HG02885 (cell line): ENCODE measurements around the gene PRLR.
"Not testable (repeated sequence)": the region's sequence is repeated elsewhere in the genome, so short reads cannot be mapped to it uniquely, and the experiment has no call there.

Experiments used
- ATAC-seq: cut with Tn5 transposase; IDR thresholded peaks from one replicate; pipeline ENCODE4 v1.9.1; 2021; ENCODE audit warnings: mild to moderate bottlenecking; ENCODE audit not compliant: unreplicated experiment, poor library complexity

PRLR gene

DNA sequence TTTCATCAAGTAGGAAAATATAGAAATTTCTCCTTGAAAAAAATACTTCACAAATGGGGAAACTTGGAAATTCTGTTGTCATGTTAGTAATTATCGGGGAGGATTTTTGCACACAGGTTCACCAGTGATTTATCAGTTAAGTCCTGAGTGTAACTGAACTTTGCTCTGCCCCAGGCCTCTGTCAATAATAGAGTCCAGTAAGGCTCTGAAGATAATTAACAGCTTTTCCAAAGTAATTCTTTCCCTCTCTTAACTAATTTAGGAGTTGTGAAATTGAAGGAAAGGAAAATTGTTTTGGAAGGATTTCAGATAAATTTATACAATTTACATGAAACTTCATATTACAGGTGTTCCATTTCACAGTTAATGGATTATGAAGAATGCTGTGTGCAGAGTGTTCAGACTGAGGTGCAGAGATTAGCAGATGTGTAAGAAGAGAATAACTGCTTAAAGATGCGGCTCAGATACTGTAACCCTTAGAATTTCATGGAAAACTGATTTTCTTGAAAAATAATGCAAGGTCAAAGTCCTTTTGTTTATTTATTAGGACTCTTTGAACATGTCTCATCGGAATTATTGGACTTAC, 179.7 kb downstream of the PRLR start:
- ATAC-seq = no peak

DNA sequence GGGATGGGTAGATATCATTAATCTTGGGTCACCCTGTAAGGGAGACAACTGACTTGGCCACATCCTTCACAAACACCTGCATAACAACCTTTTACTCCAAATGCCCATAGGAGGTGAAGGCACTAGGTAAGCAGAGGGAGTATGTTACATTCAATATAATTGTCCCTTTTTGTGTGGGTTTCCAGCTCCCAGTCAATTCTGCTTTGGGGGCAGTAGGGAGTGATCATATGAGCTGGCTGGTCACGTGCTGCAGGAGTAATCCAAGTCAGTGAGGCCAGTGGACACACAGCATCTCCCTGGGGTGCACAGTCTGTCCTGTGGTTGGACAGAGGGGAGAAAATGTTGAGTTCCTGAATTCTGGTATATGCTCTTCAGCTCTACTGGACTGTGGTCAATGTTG, 181.4 kb downstream of the PRLR start:
- ATAC-seq = no peak

DNA sequence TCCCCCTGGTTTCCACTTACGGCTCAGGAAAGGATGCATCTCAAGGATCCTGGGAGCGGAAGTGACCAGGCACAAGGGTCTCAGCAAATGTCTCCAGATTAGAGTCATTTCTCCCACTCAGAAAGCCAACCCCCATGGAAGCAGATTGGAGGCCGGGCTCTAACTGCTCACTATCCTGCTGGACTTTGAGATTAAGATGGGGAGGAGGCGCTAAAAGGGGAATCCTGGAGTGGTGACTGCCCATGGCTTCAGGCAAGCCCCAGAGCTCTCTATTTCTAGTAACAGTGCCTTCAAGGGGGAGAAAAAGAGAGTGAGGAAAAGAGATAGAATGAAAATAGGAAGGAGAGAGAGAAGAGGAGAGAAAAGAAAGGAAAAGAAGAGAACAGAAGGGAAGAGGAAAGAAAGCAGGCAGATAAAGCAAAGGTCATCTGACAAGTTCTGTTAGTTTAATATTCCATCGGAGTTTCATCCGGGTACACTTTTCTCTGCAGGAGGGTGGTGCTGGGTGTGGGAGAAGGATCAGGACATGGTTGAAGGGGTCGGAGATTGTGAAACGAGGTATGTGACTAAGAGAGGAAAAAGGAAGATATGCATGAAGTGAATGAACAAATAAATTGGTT, 182.4 kb downstream of the PRLR start, which contains the start of gene AGXT2:
Gene AGXT2, minus strand, starts transcription at position 165 of the 620 bp plus-strand sequence. Its CDS starts 57 bp downstream, at position 108.
- ATAC-seq = no peak

DNA sequence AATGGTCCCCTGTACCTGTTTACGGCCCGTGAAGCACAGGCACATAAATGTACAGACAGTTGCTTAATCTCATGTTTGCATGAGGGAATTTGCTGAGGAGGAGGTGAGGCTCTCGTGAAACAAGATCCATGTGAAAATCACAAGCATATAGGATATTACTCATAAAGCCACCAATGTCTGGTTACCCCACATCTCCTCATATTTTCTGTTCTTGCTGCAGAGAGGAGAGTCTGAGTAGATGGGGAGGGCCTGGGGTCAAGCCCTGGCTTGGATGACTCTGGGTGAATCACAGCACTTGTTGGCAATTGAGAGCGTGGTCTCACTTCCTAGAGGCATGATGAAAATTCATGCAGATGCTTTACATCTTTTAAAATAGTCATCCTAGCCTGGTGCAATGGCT, 183.5 kb downstream of the PRLR start:
- no peak for ATAC-seq

DNA sequence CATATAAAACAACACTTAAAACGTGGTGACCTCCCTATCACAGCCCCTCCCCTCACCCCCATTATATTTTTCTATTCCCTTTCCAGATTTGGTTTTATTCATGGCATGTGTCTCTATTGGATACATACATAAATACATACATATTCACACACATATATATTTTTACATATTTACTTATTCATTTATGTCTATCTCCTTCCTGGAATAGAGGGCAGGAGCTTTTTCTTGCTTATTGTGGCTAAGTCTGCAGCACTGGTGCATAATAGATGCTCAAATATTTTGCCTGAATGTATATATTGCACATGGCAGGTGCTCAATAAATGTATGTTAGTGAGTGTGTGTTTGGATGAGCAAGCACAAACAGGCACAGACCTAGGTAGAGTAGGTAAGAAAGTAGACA, 185.0 kb downstream of the PRLR start:
- ATAC-seq = no peak

DNA sequence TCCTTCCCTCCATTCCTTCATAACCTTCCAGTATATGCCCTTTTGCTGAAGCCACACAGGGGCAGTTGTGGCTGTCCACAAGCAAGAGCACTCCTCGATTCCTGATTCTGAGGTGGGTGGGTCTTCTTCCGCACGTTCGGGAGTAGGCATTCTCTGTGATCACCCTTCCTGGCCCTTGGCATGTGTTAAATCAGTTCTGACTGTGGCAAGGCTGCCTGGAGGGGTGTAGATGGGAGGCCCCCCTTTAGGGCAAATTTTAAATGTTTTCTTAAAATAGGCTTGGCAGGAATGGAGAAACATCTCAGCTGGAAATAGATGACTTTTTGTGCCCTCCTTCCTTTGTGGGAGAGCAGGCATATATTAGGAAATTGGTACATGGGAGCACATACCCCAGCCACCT, 185.6 kb downstream of the PRLR start:
- ATAC-seq = no peak

DNA sequence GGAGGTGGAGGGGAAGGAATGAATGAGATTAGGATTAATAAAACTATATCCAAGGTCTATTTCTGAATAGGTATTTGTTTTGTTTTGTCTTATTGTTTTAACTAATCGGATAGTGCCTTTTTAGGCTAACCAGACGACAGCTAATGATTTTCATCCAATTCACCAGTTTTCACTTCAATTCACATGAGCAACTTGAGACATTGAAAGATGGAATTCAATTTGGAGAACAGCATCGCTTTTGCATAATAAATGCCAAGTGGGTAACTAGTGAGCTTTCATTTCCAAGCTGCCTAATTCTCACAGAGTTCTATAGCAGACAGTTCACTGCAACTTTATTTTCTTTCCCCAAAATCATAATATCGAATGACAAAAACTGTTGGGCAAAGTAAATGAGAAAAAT, 187.5 kb downstream of the PRLR start:
- no peak for ATAC-seq

DNA sequence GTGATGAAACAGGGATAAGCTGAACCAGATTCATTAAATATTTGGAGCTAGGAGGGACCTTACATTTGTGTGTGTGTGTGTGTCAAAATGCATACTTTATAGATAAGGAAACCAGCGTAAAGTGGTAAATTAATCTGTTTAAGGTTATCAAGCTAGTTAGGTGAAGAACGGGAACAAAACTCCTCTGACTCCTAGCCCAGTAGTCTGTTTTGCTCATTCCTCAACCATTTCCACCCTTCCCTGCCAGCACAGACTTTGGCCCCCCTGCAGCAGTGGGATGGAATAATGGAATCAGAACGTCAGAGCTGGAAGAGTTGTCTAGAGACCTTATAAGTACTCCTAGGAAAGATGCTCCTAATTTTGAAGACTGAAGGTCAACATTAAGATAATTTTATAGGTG, 189.0 kb downstream of the PRLR start:
- no peak for ATAC-seq

DNA sequence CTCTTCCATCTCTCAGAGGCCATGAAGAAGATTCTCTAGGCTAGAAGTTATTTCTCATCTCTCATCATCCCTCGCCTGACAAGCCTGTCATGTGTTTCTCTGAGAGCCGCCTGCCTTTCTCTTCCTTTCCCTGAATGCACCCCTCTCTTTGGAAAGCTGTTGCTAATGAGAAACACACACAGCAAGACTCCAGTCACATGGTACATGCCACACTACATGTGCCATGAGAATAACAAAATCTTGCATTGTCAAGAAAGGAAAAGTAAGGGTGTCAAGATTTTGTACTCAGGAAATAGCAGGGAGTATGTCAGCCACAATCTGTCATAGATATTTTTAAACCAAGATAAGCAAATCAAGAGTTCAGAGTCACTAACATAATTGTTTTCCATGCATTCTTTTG, 191.4 kb downstream of the PRLR start:
- no peak for ATAC-seq

DNA sequence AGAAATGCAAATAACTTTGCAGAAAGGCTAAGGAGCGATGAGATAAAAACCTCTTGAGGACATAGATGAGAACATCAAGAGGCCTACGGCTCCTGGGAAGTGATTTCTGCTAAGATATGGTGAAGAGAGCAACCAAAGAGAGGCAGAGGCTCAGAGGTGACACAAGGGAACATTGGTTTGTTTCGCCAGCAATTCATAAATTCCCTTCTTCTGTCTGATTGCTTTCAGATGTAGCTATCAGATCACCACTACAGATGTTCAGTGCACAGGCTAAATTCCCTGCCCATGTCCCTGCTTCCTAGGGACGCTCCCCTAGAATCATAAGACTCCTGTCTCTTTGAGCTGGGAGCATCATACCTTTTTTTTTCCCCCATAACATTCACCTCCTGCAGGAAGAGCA, 193.8 kb downstream of the PRLR start:
- no peak for ATAC-seq

DNA sequence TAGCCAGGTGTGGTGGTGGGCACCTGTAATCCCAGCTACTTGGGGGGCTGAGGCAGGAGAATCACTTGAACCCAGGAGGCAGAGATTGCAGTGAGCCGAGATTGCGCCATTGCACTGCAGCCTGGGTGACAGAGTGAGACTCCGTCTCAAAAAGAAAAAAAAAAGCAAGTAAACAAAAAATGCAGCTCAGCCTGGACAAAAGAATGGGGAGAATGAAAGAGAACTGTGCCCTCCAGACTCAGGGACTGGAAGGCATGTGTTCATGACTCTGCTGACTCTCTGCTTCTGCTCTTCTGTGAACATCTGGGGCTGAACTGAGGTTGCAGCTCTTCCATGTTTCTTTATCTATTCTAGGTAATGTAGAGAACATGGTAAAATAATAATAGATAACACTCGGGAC, 194.4 kb downstream of the PRLR start:
- not testable (repeated sequence) for ATAC-seq

DNA sequence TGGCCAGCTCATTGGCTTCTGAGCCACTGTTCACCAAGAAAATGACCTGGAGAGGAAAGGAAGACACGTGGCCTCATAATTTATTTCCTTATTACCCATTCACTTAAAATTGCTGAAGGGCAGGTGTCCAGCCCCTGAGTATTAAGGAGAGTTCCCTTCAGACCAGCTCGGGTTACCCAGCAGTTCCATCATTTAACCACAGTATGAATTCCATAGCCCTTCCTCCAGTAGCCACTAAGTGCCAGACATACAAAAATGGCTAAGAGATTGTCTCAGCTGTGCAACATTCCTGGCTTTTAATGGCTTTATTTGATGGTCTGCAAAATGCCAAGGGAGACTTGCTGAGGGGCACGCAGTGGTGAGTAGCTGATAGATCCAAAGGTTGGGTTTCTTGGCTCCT, 195.0 kb downstream of the PRLR start:
- ATAC-seq = no peak

DNA sequence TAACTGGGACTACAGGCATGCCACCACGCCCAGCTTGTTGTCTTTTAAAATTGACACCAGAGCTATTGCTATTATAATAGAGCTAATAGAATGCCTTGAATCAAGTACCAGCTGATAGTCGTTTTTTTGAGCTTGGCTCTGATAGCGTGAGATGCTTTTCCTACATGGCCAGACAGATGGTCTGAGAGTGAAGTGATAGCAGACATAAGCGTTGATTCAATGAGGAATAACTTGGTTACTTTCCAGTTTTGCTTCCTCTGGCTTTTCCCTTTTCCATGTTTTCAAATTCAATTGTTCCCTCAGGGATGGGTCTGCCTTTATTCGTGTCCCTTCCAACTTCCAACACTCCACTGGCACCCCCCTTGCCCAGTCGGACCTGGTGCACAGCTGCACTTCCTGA, 197.9 kb downstream of the PRLR start:
- ATAC-seq = no peak

DNA sequence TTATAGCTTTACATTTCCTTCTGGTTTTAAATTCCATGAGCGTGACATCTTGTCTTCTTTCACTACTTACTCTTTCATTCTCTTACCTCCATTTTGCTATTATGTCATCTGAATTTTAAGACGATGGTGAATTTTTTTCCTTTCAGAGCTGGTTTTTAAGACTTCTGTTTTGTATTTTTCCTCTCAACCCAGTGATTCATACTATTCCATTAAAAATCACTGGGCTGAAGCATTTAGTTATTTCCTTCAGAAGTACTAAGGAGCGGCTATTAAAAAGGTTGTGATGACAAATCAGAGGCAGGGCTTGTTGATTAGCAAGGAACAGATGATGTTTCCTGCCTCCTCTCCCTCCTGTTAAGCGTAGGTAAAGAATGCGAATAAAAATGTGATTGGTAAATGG, 199.0 kb downstream of the PRLR start:
- ATAC-seq = no peak

DNA sequence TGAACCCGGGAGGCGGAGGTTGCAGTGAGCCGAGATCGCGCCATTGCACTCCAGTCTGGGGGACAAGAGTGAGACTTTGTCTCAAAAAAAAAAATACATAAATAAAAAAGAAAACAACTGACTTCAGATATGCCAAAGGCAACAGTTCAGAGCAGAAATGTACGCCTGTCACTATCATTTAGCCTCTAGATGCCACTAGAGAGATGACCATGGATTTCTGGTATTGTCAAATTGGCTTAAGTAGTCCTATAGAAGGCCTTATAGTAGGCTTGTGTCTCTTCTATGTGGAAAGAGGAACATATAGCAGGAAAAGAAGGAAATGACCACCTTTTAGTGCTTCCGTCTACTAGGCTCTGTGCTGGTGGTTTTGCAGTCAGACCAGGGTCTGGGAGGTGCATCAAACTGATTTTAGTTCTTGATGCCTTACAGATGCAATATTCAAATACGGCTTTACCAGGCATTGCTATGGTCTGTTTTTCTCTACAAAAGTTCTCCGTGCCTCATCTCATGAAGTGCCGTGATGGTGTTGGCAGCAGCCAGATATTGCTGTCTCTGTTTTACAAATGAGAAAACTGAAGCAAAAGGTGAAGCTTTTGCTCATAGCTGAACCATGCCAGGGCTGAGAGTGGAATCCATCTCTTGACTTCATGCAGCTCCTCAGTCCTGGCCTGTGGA, 199.7 kb downstream of the PRLR start:
- ATAC-seq = no peak

DNA sequence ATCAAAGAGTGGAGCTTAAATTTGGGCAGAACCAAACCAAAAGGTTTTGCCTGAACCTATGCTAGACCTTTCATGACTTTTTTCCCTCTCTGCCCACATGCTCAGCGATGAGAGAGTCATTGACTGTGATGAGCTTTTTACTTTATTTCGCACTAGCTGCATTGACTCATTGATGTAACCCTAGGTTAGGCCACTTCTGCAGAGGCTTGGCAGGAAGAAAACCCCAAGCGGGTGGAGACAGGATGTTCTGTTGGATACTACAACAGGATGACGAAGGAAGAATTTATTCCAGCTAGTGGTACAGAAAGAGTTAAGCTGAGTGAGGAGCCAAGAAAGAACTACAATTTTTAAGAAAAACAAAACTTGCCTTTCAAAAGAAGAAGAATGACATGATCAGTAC, 201.0 kb downstream of the PRLR start:
- ATAC-seq = no peak

DNA sequence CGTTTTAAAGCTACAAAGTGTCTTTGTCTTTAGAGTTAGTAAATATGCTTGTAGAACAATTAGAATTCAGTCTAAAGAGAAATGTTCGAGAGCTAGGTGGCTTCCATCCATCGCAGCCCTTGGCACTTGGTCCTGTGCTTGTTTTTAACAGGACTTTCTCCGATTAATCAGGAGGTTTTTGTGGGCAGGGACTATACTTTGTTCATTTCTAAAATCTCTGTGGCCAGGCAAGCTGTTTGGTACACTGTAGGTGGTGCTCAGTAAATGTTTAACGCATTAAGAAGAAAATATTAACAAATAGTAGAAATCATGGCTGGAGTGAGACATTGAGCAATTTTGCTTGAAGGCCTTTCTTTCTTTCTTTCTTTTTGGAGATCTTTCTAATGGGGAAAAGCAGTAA, 203.3 kb downstream of the PRLR start:
- ATAC-seq = no peak

DNA sequence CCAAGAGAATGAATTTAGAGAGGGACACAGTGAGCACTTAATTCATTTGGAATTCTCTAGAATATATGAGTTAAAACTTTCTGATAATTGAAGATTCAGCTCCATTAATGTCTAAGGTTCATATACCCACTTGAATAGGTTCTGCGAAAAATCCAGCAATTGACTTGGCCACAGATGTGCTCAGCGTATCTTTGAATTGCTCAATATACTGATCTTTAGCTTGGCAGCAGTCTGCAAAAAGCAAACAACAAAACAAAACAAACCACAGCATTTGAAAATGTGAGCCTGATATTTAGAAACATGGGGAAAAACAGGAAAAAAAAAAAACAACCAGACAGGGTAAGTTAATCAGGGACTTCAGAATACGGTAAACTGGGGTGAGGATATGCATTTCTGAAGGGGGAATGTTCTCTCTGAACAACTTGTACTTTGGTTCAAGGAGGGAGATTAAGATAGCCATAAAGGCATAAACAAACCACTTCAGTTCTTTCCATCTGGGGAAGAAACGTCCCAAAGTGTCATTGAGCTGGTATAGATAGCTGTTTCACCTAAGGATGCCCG, 203.9 kb downstream of the PRLR start:
- ATAC-seq = no peak

DNA sequence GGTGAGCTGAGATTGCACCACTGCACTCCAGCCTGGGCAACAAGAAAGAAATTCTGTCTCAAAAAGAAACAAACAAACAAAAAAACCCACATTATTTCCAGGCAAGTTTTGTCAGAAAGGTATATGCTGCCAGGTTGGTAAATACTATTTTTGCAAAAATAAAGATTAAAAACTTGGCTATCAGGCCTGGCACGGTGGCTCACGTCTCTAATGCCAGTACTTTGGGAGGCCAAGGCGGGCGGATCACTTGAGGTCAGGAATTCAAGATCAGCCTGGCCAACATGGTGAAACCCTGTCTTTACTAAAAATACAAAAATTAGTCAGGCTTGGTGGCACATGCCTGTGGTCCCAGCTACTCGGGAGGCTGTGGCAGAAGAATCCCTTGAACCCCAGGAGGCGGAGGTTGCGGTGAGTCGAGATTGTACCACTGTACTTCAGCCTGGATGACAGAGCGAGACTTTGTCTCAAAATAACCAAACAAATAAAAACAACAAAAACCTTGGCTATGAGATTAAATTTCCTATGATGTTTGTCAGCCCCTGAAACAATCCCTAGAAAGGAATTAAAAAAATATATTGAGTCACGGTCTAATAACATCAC, 205.3 kb downstream of the PRLR start:
- no peak for ATAC-seq

DNA sequence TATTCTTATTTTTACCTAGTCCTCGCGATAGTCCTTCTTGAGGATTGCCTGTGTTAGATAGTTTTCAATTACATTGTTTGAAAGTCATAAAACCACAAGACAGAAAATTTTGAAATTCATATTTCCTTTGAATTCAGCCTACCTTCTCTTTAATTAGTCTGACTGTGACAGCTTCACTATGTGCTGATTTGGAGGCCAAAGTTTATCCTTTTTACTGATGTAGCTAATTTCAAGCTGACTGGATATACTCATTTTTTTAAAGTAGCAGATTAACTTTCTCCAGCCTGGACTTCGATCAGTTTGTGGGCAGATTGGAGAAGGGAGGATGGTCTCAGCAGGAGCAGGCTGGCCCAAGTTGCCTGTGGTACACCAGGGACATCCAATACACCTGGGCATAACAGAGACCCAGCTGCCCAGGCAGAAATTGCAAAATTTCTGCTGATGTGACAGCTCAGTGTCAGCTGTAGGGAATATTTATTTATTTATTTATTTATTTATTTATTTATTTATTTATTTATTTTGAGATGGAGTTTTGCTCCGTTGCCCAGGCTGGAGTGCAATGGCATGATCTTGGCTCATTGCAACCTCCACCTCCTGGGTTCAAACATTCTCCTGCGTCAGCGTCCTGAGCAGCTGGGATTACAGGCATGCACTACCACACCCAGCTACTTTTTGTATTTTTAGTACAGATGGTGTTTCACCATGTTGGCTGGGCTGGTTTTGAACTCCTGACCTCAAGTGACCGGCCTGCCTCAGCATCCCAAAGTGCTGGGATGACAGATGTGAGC, 206.7 kb downstream of the PRLR start:
- ATAC-seq = no peak
